Panc1 (cell line): ENCODE measurements around the gene RIMBP3C.
"Not testable (repeated sequence)": the region's sequence is repeated elsewhere in the genome, so short reads cannot be mapped to it uniquely, and the experiment has no call there.

Source experiments
- CTCF ChIP-seq: fragments of 450-650 bp; IDR thresholded peaks from 2 replicates; pipeline ENCODE4 v1.5.1; 2017; ENCODE audit warnings: mild to moderate bottlenecking
- REST ChIP-seq, 2 experiments: IDR thresholded peaks; 2 replicates each; pipeline ENCODE4 v1.6.1; 2011 to 2012; ENCODE audit warnings: low read depth in 2 of 2, control low read depth in 1 of 2, low read length in 1 of 2, mild to moderate bottlenecking in 1 of 2, moderate library complexity in 1 of 2; ENCODE audit not compliant: insufficient read depth in 1 of 2

DNA sequence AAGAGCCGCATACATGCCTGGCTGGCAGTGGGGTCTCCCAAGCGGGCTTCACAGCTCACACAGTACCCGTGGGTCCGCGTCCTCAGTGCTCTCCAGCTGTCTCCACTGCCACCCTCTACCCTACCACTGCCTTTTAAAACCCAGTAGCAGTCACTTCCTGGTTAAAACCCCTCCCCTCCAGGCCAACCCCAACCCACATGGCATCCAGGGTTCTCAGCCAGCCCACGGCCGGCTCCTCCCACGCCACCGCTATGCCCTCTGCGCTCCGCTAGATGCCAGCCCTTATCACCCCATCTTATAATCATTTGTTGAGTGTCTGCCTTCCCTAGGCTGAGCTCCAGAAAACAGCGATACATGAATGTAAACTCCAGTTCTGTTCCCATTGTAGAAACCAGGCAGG lies 37.1 kb downstream of the RIMBP3C start:
- not testable (repeated sequence) for TF ChIP-seq CTCF; REST (IDR thresholded peaks at IDR 0.05; ENCODE audit: insufficient read depth in 1 of 2, low read depth in 2 of 2, low read length in 1 of 2)
